Measurements from ENCODE around the gene AUNIP. TPM values are rescaled to one million over a fixed set of nuclear protein-coding genes. Genes with fewer than 3 reads are reported as not detected.

Gene AUNIP
- total and polyA plus RNA-seq, 2 of the 8 experiments (the other 6 are each of a cell fraction or from before 2014, with no cell fraction given), result 18.6 to 23.2 TPM

- peak; percentile 80 for TF ChIP-seq E2F6 (IDR thresholded peaks at IDR 0.05)
- no peak for TF ChIP-seq SRF (IDR thresholded peaks at IDR 0.05; ENCODE audit: low read depth, low read length)
- peak; percentile 60 for TF ChIP-seq BACH1 (IDR thresholded peaks at IDR 0.05; ENCODE audit: low read length)
- no peak for TF ChIP-seq RAD21 (IDR thresholded peaks at IDR 0.05 in 1 of 2, conservative IDR thresholded peaks at IDR 0.05 in 1 of 2; ENCODE audit: low read depth in 2 of 2, low read length in 2 of 2)
- no peak for TF ChIP-seq FOSL1 (IDR thresholded peaks at IDR 0.05; ENCODE audit: insufficient read depth, low read depth, low read length)
- peak; percentile 88 to 94 for TF ChIP-seq POLR2A (IDR thresholded peaks at IDR 0.05; ENCODE audit: control extremely low read depth in 1 of 2, low read depth in 2 of 2, low read length in 2 of 2)
- TF ChIP-seq KDM1A (IDR thresholded peaks at IDR 0.05; ENCODE audit: borderline replicate concordance, low read length), result no peak
- TF ChIP-seq GTF2F1 (IDR thresholded peaks at IDR 0.05; ENCODE audit: borderline replicate concordance, low read depth, low read length), result no peak
- peak; percentile 92 for TF ChIP-seq TAF7 (optimal IDR thresholded peaks at IDR 0.05; ENCODE audit: borderline replicate concordance, low read depth, low read length)
- no peak for TF ChIP-seq RFX5 (IDR thresholded peaks at IDR 0.05; ENCODE audit: borderline replicate concordance, low read depth, low read length)
- peak; percentile 93 for TF ChIP-seq PHF8 (conservative IDR thresholded peaks at IDR 0.05; ENCODE audit: low read depth, low read length)
- peak; percentile 71 for TF ChIP-seq TAF1 (IDR thresholded peaks at IDR 0.05; ENCODE audit: low read depth, low read length)
- TF ChIP-seq SIN3A (conservative IDR thresholded peaks at IDR 0.05 in 1 of 2, IDR thresholded peaks at IDR 0.05 in 1 of 2; ENCODE audit: low read depth in 1 of 2, low read length in 2 of 2), result peak in 1 of 2 experiments; percentile 70; a peak in 2 of 4 replicates
- no peak for TF ChIP-seq GABPA (IDR thresholded peaks at IDR 0.05; ENCODE audit: borderline replicate concordance, insufficient read depth, low read length)
- no peak for TF ChIP-seq NANOG (IDR thresholded peaks at IDR 0.05; ENCODE audit: insufficient read depth, low read depth, low read length, poor library complexity, severe bottlenecking)
- no peak for TF ChIP-seq CHD1 (IDR thresholded peaks at IDR 0.05; ENCODE audit: low read depth, low read length)
- TF ChIP-seq CREB1 (IDR thresholded peaks at IDR 0.05), result 0 out of 2 replicates have a peak, but pooled peaks have one; percentile 48
- TF ChIP-seq TEAD4 (IDR thresholded peaks at IDR 0.05; ENCODE audit: low read depth, low read length), result no peak
- no peak for TF ChIP-seq SP1 (IDR thresholded peaks at IDR 0.05; ENCODE audit: low read depth, low read length)
- TF ChIP-seq MAX (IDR thresholded peaks at IDR 0.05), result peak; percentile 94
- peak; percentile 93 for TF ChIP-seq EGR1 (IDR thresholded peaks at IDR 0.05; ENCODE audit: borderline replicate concordance, low read depth, low read length)
- no peak for TF ChIP-seq EZH2 (IDR thresholded peaks at IDR 0.05; ENCODE audit: low read depth, low read length, severe bottlenecking)
- TF ChIP-seq CTBP2 (IDR thresholded peaks at IDR 0.05; ENCODE audit: borderline replicate concordance, insufficient read depth, insufficient read length, low read length), result no peak
These were observed at the start of gene AUNIP (continued) for GRCh38 chr1:25858906-25859789.

Data from H1 (cell line).